GM12874 (cell line): ENCODE data around the gene S1PR2.

Experiments used
- CTCF ChIP-seq: IDR thresholded peaks from 2 replicates; pipeline ENCODE4 v1.5.1; 2011; ENCODE audit warnings: low read depth, mild to moderate bottlenecking, control low read depth, low read length, moderate library complexity; ENCODE audit not compliant: insufficient read depth

Gene S1PR2

GRCh38 chr19:10259162-10259905, 28.2 kb upstream of the S1PR2 start:
- TF ChIP-seq CTCF: peak; percentile 79

- no peak for TF ChIP-seq CTCF
Observed at GRCh38 chr19:10258080-10258710, 27.1 kb upstream of the S1PR2 start.

- no peak for TF ChIP-seq CTCF
Observed at GRCh38 chr19:10256970-10257615, 26.0 kb upstream of the S1PR2 start.

- no peak for TF ChIP-seq CTCF
Observed at GRCh38 chr19:10256551-10256950, 25.4 kb upstream of the S1PR2 start.

- TF ChIP-seq CTCF: no peak
Observed at GRCh38 chr19:10255358-10255757, 24.2 kb upstream of the S1PR2 start.

- TF ChIP-seq CTCF: no peak
Observed at GRCh38 chr19:10254244-10254643, 23.1 kb upstream of the S1PR2 start.

GRCh38 chr19:10252707-10253106, 21.6 kb upstream of the S1PR2 start:
- no peak for TF ChIP-seq CTCF
